HG03103 (cell line): Measurements from ENCODE around the gene ITGAE.
"Not testable (repeated sequence)": the region's sequence is repeated elsewhere in the genome, so short reads cannot be mapped to it uniquely, and the experiment has no call there.

Experiments
- ATAC-seq: cut with Tn5 transposase; IDR thresholded peaks from one replicate; pipeline ENCODE4 v1.9.1; 2021; ENCODE audit warnings: low read depth; ENCODE audit not compliant: unreplicated experiment

Gene ITGAE

DNA sequence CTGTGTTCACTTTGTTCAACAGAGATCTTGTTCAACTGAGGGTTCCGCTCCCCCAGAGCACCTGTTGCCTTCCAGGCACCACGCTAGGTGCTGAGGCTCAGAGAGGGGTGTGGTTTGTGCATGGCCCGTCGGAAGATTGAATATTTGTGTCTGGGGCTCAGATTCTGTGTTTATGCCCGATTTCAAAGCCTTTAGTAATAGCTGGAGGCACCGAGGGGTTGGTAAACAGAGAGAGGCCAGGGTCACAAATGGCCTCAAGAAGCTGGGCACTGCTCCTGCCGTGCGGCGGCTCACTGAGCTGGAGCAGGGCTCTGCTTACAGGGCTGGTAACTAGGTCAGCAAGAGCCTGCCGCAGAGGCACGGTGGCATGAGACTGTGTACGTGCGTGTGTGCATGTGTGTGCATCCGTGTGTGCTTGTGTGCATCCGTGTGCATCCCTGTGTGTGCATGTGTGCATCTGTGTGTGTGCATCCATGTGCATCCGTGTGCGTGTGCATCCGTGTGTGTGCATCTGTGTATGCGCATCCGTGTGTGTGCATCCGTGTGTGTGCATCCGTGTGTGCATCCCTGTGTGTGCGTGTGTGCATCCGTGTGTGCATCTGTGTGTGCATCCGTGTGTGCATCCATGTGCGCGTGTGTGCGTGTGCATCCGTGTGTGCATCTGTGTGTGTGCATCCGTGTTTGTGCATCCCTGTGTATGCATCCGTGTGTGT is 5.4 kb downstream of the ITGAE start:
- no peak for ATAC-seq

DNA sequence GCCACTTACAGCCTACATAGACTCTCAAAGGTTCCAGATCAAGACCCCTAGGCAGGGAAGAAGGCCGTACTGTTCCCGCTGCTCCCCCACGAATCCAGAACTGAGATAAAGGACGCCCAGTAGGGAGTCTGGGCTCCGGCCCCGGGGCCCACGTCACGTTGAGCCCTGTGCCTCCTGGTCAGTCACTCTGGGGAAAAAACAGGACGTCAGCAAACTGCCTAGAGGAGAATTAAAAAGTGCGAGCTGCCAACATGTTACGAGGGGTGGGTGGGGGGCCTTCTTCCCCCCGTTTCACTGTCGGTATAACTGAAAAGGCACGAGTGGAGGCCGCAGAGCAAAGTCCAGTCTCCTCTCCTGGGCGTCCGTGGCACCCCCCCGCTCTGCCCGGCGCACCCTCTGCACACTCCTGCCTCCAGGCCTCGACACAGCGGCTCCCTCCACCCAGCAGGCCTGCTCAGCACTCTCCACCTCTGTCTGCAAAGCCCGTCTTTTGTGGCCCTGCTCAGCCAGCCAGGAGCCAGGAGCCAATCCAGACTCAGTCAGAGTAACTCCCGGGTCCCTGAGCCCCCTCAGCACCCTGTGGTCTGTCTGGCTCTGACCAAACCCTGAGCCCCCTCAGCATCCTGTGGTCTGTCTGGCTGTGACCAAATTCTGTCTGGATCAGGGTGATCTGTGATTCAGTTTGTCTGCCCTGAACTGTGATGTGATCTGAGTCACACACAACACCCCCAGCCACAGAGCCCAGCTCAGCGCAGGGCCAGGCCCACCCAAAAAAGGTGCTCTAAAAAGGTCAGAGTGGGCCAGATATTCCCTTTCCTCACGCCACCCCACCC is 6.2 kb downstream of the ITGAE start:
- no peak for ATAC-seq

DNA sequence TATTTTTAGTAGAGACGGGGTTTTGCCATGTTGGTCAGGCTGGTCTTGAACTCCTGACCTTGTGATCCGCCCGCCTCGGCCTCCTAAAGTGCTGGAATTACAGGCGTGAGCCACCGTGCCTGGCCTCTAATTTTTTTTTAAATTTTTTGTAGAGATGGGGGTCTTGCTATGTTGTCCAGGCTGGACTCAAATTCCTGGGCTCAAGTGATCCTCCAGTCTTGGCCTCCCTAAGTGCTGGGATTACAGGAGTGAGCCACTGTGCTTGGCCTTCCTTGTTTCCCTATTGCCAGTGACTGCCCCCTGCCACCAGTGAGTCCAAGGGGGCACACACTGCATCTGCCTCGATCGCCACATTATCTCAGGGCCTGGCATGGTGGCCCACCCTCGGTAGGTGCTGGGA is 6.8 kb downstream of the ITGAE start:
- ATAC-seq = not testable (repeated sequence)

DNA sequence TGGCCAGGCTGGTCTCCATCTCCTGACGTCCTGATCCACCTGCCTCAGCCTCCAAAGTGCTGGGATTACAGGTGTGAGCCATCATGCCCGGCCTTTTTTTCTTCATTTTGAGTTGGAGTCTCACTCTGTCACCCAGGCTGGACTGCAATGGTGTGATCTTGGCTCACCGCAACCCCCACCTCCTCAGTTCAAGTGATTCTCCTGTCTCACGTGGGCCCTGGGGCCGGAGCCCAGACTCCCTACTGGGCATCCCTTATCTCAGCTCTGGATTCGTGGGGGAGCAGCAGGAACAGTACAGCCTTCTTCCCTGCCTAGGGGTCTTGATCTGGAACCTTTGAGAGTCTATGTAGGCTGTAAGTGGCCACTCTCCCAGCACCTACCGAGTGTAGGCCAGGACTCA is 7.7 kb downstream of the ITGAE start:
- ATAC-seq = not testable (repeated sequence)

DNA sequence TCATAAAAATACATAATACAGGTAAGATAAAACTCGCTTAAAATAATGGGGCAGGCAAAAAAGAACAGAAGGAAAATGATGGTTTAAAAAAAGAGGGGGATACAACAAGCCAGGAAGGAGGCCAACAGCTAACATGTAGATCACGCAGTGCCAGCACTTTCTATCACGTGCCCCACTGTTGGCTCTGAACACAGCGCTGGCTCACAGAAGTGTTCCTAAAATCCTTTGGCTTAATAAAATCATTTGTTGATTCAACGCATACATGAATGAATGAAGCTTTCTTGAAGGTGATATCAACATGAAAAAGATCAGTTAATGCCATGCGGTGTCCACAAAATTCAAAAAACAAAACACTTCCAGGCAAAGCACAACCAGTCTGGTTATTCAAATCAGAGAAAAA is 8.5 kb downstream of the ITGAE start:
- ATAC-seq = no peak

DNA sequence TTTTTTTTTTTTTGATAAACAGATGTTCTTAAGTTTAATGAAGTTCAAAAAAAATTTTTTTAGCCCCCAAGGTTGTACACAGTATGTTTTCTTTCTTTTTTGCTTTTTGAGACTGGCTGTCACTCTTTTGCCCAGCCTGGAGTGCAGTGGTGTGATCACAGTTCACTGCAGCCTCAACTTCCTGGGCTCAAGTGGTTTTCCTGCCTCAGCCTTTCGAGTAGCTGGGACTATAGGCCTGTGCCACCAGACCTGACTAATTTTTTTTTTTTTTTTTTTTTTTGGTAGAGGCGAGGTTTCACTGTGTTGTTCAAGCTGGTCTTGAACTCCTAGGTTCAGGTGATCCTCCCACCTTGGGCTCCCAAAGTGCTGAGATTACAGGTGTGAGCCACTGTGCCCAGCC is 12.8 kb downstream of the ITGAE start:
- no peak for ATAC-seq

DNA sequence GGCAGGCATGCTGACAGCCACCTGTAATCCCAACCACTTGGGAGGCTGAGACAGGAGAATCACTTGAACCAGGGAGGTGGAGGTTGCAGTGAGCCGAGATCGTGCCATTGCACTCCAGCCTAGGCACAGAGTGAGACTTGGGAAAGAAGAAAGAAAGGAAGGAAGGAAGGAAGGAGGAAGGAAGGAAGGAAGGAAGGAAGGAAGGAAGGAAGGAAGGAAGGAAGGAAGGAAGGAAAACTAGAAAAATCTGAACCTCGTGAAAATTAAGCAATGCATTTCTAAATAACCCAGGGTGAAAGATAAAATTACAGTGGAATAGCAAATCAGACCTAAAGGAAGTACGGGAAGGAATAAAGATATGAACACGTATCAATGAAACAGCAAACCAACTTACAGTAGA is 15.7 kb downstream of the ITGAE start:
- not testable (repeated sequence) for ATAC-seq

DNA sequence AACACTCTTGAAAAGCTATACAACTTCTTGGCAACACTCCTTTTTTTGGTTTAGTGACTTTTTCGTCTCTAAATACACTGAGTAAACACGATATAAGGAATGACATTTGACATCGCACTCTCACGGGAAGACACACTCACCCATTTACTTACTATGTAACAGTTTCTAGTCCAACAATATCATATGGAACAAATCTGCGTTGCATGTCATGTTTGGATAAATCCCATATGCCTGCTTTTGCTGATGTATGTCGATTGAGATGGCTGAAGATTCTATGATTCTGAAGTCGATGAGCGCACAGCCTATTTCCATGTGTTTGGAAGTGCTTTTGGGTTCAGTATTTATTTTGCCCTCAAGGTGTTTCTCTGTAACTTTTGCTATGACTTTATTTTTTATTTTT is 18.2 kb downstream of the ITGAE start:
- no peak for ATAC-seq

DNA sequence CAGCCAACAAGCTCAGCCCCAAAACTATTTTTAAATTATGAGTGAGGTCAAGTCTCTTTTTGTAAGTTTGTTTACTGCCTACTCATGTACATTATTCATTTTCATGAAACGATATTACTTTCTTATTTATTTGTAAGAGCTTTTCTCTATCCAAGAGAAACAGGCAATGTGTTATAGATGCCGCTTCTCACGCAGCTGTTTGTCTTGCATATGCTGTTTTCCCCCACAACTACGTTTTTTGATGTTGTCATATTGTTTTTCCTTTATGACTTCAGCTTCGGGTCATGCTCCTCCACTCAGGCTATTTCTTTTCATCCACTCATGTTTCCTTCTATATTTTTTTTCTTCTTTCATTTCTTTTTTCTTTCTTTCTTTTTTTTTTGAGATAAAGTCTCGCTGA is 20.0 kb downstream of the ITGAE start:
- ATAC-seq = no peak

DNA sequence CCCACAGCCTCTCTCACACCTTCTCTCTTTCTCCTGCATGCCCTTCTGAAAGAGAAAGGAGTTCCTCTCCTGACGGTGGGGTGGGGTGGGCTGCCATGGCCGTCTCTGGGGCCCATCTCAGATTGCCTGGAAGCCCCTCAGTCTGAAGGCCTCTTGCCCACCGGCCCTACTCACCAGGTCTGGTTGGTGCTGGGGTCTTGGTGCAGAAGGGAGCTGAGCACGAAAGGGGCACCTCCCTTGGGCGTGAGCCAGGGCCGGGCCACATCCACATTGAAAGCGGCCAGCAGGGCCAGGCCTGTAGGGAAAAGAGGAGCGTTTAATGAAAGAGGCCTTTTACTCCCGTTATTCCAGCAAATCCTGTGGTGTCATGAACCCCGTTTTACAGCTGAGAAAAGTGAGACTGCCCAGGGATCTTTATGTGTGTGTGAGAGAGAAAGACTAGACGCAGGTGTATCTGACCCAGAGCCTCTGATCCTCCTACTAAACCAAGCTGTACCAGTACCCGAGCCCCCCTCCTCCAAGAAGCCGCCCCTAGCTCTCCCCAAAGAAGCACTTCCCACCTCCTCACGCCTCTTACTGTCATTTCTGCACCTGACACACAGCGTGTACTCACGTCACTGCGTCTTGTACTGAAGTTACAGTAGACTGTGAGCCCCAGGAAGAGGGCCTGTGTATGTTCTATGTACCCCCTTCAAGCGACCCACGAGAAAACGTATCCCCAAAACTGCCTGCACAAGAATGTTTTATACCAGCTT is 23.4 kb downstream of the ITGAE start:
- no peak for ATAC-seq

DNA sequence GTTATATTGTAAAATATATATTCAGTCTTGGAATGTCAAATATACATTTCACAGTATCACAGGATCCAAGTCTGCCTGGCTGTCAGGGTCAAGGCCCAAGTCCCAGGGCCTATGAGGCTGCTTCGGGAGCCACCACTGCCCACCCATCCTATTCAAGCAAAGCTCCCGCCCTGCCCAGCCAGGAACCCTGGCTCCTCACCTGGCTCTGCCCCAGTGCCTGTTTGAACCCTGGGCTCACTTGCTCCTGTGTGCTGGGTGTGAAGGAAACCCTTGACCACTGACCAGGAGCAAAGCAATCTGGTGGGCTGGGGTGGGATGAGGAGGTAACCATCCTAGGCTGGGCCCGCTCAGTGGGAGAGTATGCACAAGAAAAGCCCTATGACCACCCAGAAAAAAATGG is 27.0 kb downstream of the ITGAE start:
- no peak for ATAC-seq

DNA sequence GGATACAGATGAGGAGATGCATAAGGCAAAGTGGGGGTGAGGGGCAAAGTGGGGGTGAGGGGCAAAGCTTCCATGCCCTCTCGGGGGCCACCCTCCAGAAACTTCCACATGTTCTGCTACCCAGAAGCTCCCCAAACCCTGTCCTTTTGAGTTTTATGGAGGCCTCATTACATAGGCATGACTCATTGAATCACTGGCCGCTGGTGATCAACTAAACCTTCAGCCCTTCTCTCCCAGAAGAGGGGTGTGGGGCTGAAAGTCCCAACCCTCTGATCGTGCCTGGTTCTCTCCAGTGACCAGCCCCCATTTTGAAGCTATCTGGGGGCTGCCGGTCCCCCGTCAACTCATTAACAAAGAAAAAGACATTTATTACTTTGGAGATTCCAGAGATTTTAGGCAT is 27.5 kb downstream of the ITGAE start:
- ATAC-seq = no peak

DNA sequence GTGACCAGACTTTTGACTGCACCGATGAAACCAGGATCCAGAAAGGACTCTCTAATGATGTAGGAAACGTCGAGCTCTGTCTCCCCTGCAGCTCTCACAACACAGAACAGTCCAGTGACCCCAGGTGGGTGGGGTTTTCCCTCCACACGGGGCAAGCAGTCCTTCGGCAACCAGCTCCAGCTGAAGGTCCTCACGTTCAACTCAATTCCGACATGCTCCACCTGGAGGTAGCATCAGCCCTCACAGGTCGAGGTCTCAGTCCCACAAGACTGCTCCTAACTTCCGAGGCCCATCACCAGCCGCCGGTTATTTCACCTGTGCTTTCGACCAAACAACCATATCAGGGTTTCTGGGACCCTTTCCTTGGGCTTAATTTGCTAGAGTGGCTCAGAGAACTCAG is 28.2 kb downstream of the ITGAE start:
- no peak for ATAC-seq

DNA sequence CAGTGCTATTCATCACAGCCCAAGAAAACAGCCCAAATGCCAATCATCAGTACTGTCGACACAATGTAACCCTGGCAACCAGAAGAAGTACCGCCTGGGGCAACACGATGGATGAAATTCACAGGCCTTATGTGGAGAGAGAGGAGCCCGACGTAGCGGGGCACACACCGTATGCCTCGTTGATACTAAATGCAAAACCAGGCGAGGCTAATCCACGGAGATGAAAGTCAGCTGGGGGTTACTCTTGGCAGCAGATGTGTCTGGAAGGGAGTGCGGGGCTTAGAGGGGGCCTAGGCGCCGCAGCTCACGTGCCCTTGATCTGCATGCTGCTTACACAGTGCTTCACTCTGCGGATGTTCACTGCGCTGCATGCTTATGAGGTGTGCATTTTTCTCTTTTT is 29.8 kb downstream of the ITGAE start:
- no peak for ATAC-seq

DNA sequence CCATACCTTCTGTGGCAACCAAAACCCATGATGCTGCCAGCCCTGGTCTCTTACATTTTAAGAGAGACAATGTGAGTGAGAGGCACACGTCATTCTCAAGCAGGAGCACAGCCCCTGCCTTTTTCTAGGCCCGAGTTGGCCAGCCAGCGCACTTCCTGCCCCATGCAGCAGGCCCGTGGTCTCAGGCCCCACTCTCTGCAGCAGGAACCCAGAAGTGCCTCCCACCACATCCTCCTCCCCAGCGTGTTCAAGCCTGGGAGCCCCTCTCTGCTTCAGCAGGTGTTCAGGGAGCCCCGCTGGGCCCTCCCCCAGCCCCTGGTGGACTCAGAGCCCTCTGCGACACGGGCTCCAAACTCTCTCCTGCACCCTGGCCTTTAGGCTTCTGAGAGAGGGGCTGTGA is 30.5 kb downstream of the ITGAE start:
- ATAC-seq = no peak

DNA sequence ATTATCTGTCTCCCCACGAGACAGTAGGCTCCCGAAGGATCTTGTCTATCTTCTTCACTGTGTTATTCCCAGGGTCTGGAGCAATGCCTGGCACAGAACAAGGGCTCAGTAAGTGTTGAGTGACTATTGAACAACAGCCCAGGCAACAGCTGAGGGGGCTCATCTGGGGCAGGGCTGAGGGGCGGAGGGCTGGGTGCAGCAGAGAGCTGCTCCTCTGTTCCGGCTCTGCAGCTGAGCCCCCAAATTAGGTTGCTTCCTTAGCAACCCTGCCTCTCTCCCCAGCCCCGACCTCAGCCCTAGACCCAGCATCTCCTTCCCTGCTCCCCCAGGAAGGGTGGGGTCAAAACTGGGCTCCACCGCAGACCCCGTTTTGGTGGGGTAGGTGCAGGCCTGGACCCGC is 32.2 kb downstream of the ITGAE start:
- no peak for ATAC-seq

DNA sequence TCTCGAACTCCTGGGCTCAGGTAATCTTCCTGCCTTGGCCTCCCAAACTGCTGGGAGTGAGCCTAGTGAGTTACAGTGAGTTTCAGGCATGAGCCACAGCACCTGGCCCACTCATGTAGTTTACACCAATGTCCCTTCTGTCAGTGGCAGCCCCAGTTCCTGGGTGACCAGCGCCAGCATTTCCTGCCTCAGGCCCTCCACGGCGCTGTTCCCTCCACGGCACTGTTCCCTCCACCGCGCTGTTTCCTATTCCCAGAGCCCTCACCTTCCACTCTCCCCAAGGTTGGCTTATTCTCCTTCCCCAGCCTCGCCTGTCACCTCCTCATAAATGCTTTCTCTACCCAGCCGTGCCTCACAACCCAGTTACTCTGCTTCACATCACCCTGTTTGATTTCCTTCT is 32.6 kb downstream of the ITGAE start:
- ATAC-seq = no peak

DNA sequence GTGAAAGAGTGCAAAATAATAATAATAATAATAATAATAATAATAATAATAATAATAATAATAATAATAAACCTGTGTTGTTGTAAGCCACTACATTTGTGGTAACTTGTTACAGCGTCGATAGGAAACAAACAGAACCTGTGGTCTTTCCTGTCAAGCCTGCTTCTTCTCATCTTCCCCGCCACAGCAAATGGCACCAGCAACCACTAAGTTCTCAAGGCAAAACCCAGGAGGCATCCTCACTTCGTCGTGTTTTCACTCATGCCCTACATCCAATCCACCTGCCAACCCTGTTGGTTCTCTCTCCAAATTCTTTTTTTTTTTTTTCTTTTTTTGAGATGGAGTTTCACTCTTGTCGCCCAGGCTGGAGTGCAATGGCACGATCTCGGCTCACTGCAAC is 34.2 kb downstream of the ITGAE start:
- ATAC-seq = no peak

DNA sequence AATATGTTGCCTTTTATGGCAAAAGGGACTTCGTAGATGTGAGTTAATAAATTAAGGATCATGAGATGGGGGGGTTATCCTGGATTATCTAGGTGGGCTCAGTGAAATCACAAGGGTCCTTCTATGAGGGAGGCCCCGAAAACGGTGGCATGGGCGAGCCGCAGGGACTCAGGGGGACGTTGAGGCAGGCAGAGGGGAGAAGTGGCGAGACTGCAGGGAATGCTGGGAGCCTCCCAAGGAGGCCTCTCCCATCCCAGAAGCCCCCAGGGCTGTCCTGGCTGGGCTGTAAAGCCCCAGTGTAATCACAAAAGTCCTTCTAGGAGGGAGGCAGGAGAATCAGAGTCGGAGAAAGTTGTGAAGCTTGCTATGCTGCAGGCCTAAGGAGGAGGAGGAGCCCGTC is 35.0 kb downstream of the ITGAE start:
- ATAC-seq = no peak

DNA sequence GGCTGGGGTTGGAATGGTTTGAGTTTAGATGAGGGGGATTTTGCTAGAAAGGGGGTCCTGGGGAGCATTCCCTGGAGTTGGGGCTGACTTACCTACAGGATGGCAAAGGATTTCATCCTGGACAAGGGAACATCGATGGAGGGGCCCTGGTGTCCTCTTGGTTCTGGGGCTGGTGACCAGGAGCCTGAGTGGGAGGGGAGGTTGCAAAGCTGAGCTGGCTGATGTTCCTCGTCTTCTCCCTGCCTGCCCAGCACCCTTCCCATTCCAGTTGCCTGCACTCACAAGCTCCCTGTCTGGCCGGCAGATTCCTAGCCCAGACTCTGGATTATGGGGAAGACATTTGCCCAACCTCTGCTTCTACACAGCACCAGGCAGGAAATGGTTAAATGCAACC is 37.2 kb downstream of the ITGAE start:
- no peak for ATAC-seq

DNA sequence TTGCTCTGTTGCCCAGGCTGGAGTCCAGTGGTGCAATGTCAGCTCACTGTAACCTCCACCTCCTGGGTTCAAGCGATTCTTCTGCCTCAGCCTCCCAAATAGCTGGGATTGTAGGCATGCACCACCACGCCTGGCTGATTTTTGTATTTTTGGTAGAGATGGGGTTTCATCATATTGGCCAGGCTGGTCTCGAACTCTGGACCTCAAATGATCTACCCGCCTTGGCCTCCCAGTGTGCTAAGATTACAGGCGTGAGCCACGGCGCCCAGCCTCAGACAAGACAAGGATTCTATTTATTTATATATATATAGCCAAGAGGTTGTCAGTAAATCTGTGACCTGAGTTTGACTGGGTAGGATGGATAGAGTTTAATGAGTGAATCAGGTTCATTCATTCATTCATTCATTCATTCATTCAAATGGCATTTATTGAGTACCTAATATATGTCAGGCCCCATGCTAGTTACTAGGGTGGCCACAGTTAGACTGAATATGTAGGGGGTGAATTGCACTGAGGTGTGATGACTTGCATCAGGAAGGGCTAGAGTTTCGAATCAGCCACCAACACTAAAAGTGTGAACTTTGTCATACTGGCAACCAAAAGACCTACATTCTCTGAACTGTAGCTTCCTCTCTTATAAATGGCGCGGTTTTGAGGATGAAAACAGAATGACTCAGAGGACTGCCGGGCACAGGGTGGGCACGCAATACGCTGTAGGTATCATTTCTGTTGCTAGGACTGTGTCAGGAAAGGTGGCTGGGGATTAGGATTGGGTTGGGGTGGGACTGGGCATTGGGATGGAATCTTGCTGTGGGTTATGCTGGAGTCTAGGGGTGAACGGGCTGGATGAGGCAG is 37.8 kb downstream of the ITGAE start:
- ATAC-seq = no peak
